Ishikawa (cell line): Measurements from ENCODE around the gene TERB1.

Source experiments
- CEBPB ChIP-seq: IDR thresholded peaks from 2 replicates; pipeline ENCODE4 v1.6.1; 2012
- CREB1 ChIP-seq: IDR thresholded peaks from 2 replicates; pipeline ENCODE4 v1.6.1; 2012; ENCODE audit warnings: low read depth
- EGR1 ChIP-seq: IDR thresholded peaks from 2 replicates; pipeline ENCODE4 v1.6.1; 2012
- EP300 ChIP-seq: IDR thresholded peaks from 2 replicates; pipeline ENCODE4 v1.6.1; 2012; ENCODE audit warnings: borderline replicate concordance
- FOXM1 ChIP-seq: IDR thresholded peaks from 2 replicates; pipeline ENCODE4 v1.6.1; 2012; ENCODE audit warnings: low read depth, borderline replicate concordance
- NFIC ChIP-seq: IDR thresholded peaks from 2 replicates; pipeline ENCODE4 v1.6.1; 2012
- RAD21 ChIP-seq: IDR thresholded peaks from 2 replicates; pipeline ENCODE4 v1.6.1; 2012; ENCODE audit warnings: low read depth
- REST ChIP-seq: IDR thresholded peaks from 2 replicates; pipeline ENCODE4 v1.6.1; 2012; ENCODE audit warnings: low read depth, mild to moderate bottlenecking
- TAF1 ChIP-seq: IDR thresholded peaks from 2 replicates; pipeline ENCODE4 v1.6.1; 2012; ENCODE audit warnings: low read depth, mild to moderate bottlenecking
- TCF12 ChIP-seq: IDR thresholded peaks from 2 replicates; pipeline ENCODE4 v1.6.1; 2012; ENCODE audit warnings: low read depth
- TEAD4 ChIP-seq: IDR thresholded peaks from 2 replicates; pipeline ENCODE4 v1.6.1; 2012
- USF1 ChIP-seq: IDR thresholded peaks from 2 replicates; pipeline ENCODE4 v1.6.1; 2012
- YY1 ChIP-seq: IDR thresholded peaks from 2 replicates; pipeline ENCODE4 v1.6.1; 2012; ENCODE audit warnings: low read depth
- ZBTB7A ChIP-seq: IDR thresholded peaks from 2 replicates; pipeline ENCODE4 v1.6.1; 2012; ENCODE audit warnings: low read depth
- TF ChIP-seq, protein P1 (sequence below): IDR thresholded peaks from 2 replicates; pipeline ENCODE4 v1.6.1; 2012

Gene TERB1

DNA sequence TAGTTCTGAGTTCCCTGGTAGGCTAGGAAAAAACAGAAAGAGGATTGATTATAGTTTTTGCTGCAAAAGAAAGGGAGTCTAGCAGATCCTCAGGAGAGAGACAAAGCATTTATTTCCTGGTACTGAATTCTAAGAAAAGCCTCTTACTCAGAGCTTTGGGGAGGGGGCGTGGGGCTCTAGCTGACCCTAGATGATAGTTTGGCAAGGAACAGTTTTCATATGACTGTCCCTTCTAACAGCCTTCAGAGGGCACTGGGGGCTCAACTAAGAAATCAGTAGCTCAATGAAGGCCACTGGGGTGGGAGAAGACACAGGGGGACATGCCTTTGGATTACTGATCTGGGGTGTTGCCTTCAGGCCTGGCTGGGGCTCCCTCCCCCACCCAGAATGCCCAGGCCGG is 46.8 kb upstream of the TERB1 start:
- TF ChIP-seq EP300, result no peak

- TF ChIP-seq YY1, result no peak
Observed at GRCh38 chr16:66847533-66848067, 46.2 kb upstream of the TERB1 start.

DNA sequence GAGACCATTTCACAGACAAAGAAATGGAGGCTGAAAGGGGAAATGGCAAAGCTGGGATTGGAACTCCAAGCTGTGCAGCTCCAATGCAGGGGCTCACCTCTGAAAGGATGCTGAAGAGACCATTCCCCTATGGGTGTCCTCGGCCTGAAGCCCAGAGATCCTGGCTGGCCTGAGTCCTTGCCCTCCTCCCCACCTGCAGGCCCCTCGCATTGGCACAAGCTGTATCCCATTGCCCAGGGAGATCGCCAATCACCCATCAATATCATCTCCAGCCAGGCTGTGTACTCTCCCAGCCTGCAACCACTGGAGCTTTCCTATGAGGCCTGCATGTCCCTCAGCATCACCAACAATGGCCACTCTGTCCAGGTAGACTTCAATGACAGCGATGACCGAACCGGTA is 45.4 kb upstream of the TERB1 start:
- no peak for TF ChIP-seq TEAD4
- no peak for TF ChIP-seq CREB1
- TF ChIP-seq EP300, result no peak
- no peak for TF ChIP-seq CEBPB
- no peak for TF ChIP-seq YY1
- no peak for TF ChIP-seq TAF1
- TF ChIP-seq NFIC, result no peak
- no peak for TF ChIP-seq ZBTB7A
- no peak for TF ChIP-seq EGR1
- TF ChIP-seq USF1, result no peak
- no peak for TF ChIP-seq REST
- no peak for TF ChIP-seq RAD21
- TF ChIP-seq TCF12, result no peak
- TF ChIP-seq, protein P1, sequence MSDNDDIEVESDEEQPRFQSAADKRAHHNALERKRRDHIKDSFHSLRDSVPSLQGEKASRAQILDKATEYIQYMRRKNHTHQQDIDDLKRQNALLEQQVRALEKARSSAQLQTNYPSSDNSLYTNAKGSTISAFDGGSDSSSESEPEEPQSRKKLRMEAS, result no peak

GRCh38 chr16:66846266-66846665 is 44.9 kb upstream of the TERB1 start:
- no peak for TF ChIP-seq NFIC
- TF ChIP-seq RAD21, result no peak
- TF ChIP-seq EP300, result no peak
- no peak for TF ChIP-seq REST
- TF ChIP-seq USF1, result no peak
- no peak for TF ChIP-seq TAF1
- no peak for TF ChIP-seq EGR1
- no peak for TF ChIP-seq ZBTB7A
- TF ChIP-seq YY1, result no peak
- TF ChIP-seq CEBPB, result no peak
- TF ChIP-seq CREB1, result no peak
- no peak for TF ChIP-seq FOXM1
- no peak for TF ChIP-seq TEAD4

DNA sequence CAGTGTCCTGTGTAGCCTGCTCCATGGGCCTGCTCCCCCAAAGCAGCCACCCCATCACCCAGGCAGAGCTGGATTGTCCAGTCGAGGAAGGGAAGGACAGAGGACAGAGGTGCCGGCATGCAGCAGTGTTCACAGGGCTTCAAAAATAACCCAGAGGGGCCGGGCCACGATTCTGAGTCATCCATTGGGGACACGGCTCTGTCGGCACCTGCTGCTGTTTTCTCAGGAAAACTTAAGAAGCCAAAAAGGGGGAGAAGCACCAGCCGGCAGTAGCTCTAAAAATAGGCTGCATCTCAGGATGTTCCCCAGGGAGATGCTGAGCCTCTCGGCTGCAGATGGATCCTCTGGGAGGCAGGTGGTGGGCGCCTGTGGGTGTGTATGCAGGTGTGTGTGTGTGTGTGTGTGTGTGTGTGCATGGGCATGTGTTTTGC is 44.4 kb upstream of the TERB1 start:
- TF ChIP-seq CEBPB, result no peak
- TF ChIP-seq YY1, result no peak
- no peak for TF ChIP-seq RAD21
- no peak for TF ChIP-seq EGR1
- no peak for TF ChIP-seq TAF1
- TF ChIP-seq USF1, result no peak
- TF ChIP-seq REST, result no peak
- TF ChIP-seq, protein P1, result no peak
- TF ChIP-seq NFIC, result no peak
- TF ChIP-seq TEAD4, result no peak
- no peak for TF ChIP-seq FOXM1
- TF ChIP-seq ZBTB7A, result no peak
- no peak for TF ChIP-seq EP300
- TF ChIP-seq TCF12, result no peak
- no peak for TF ChIP-seq CREB1
